Pancreas (tissue), 10 donors: Measurements from ENCODE around the gene ZNF445. TPM values are rescaled to one million over a fixed set of nuclear protein-coding genes. Genes with fewer than 3 reads are reported as not detected.

Experiments
- ATAC-seq, 4 donors: fragments of 200-7000 bp; cut with Tn5 transposase; one replicate each; pipeline versions ENCODE4 v1.8.0 to v1.9.1; 2020; ENCODE audit warnings: mild to moderate bottlenecking in 4 of 4, moderate library complexity in 4 of 4
- DNase-seq, 6 donors: peaks; one replicate each; pipeline ENCODE4 v3.0.0-alpha.2; 2020
- FAIRE-seq: peaks from 2 replicates; lab custom pipeline; 2012; peaks lifted over from hg19 to GRCh38; lab: Jason Lieb, UNC
- H3K27ac ChIP-seq, 4 donors: fragments of 200-600 bp; sonication (generic); 1 replicate in 3 of 4; 2 replicates in 1 of 4; pipeline versions ENCODE4 v1.5.0 to v1.8.0; 2020
- H3K27me3 ChIP-seq, 4 donors: fragments of 200-600 bp; one replicate each; pipeline ENCODE4 v1.8.0; 2021
- H3K36me3 ChIP-seq, 3 donors: fragments of 200-600 bp; sonication (generic) in 1 of 3; one replicate each; pipeline versions ENCODE4 v1.5.0 to v1.8.0; 2020 to 2021
- H3K4me1 ChIP-seq, 3 donors: fragments of 200-600 bp; one replicate each; pipeline ENCODE4 v1.8.0; 2021
- H3K4me3 ChIP-seq, 4 donors: fragments of 200-600 bp; sonication (generic) in 2 of 4; one replicate each; pipeline versions ENCODE4 v1.5.0 to v1.8.0; 2020 to 2021
- H3K9me3 ChIP-seq, 4 donors: fragments of 200-600 bp; one replicate each; pipeline ENCODE4 v1.8.0; 2021
- CTCF ChIP-seq, 4 donors: fragments of 200-600 bp; sonication (generic) in 3 of 4; IDR thresholded peaks; one replicate each; pipeline versions ENCODE4 v1.5.0 to v1.8.0; 2021; ENCODE audit warnings: antibody characterized with exemption in 4 of 4
- WGBS, 2 donors: extraction: QIAGEN DNeasy Blood & Tissue Kit; methylation state at CpG; one replicate each; pipeline ENCODE4 v1.1.7; 2013; 5-methylcytosine and 5-hydroxymethylcytosine counted together
- intact Hi-C, 3 donors: fragments of 100-400 bp; cut with DNase I; formaldehyde crosslinking; loops; one replicate each; pipeline versions ENCODE4 v1.11.1 to v1.14.2; 2022
- polyA plus RNA-seq, 2 donors: library from polyadenylated mRNA; stranded (reverse); fragments of 200-250 nt; gene quantifications; one replicate each; pipeline ENCODE4 v1.2.3, GENCODE V29; 2013
- total RNA-seq, 6 donors: library from RNA; stranded (reverse); fragmentation: NEBNext Ultra II Directional in 4 of 6; extraction: Animal tissue kit (Norgen Biotek cat#: 25700) in 4 of 6; gene quantifications; one replicate each; pipeline versions ENCODE4 v1.2.1 to v1.2.4, GENCODE V29; 2021 to 2023
- donor health status: healthy with polysubstance abuse.
- donor health status: DM: no; HTN: no; CAD: no; lungs with moderate emphysema.
- donor health status: DM: no; HTN: no; CAD: no.
- donor health status: control.
- donor health status: control.
- donor health status: Bipolar disorder and iron deficiency.
- donor health status: DM: yes; HTN: yes; CAD: no.
- donor health status: DM: no; HTN: no; CAD: no.
- donor health status: DM: no; HTN: no; CAD: no.
- donor health status: DM: yes; HTN: yes; CAD: no.

Gene ZNF445
- total and polyA plus RNA-seq, 8 donors = 3.8 to 12.9 (median 7.5) TPM

GRCh38 chr3:44442596-44443309 is 34.7 kb downstream of the ZNF445 start:
- H3K27ac ChIP-seq = no peak overlapping the region
- no peak for DNase-seq
- intact Hi-C loops = no loop called here
- no peak for ATAC-seq
- H3K9me3 ChIP-seq = no peaks in the 10 kb centered on the region
- H3K4me3 ChIP-seq = no peak overlapping the region
- peaks cover 0 to 14% (median 5%) of the 10 kb centered on the region in 3 donors for H3K4me1 ChIP-seq
- H3K36me3 ChIP-seq = peaks cover 0 to 13% (median 3%) of the 10 kb centered on the region in 3 donors
- no peak for FAIRE-seq
- no peak for TF ChIP-seq CTCF (IDR thresholded peaks at IDR 0.05)
- H3K27me3 ChIP-seq = no peaks in the 10 kb centered on the region
- WGBS, 2 donors = 73 to 89% methylated on average over 2 of the region's 2 CpGs

- peak; percentile 61 for FAIRE-seq
- H3K27ac ChIP-seq = peak overlapping the region; percentile 45 to 91 (median 72)
Observed at GRCh38 chr3:44439499-44440295, 37.8 kb downstream of the ZNF445 start.

GRCh38 chr3:44437800-44438199 is 39.7 kb downstream of the ZNF445 start:
- FAIRE-seq = no peak
- intact Hi-C loops = no loop called here

More at GRCh38 chr3:44439499-44440295, 37.8 kb downstream of the ZNF445 start:
- 42 to 49% methylated on average over 7 of the region's 7 CpGs for WGBS, 2 donors
- H3K4me3 ChIP-seq = peak overlapping the region in 1 of 4 donors; percentile 15
- peaks cover 0 to 14% (median 5%) of the 10 kb centered on the region in 3 donors for H3K4me1 ChIP-seq
- ATAC-seq (peak; percentile 83 to 91 (median 89)), DNase-seq (peak in 3 of 6 donors; percentile 36 to 66 (median 41))
- no peak for TF ChIP-seq CTCF (IDR thresholded peaks at IDR 0.05)
- H3K9me3 ChIP-seq = no peaks in the 10 kb centered on the region
- H3K27me3 ChIP-seq = no peaks in the 10 kb centered on the region
- H3K36me3 ChIP-seq = no peaks in the 10 kb centered on the region
- intact Hi-C loops = no loop called here

GRCh38 chr3:44436181-44436580 is 41.3 kb downstream of the ZNF445 start:
- DNase-seq (no peak), FAIRE-seq (no peak), ATAC-seq (no peak)
- Histone ChIP-seq H3K27ac (no peak overlapping the region), H3K4me3 (no peak overlapping the region), H3K36me3 (no peaks in the 10 kb centered on the region), H3K27me3 (no peaks in the 10 kb centered on the region), H3K9me3 (no peaks in the 10 kb centered on the region), H3K4me1 (peaks cover 0 to 14% (median 5%) of the 10 kb centered on the region in 3 donors)
- TF ChIP-seq CTCF (IDR thresholded peaks at IDR 0.05) = no peak
- 96% methylated on average over 1 of the region's 1 CpG for WGBS, 2 donors
- intact Hi-C loops = no loop called here

More at GRCh38 chr3:44437800-44438199, 39.7 kb downstream of the ZNF445 start:
- no peak for DNase-seq
- Histone ChIP-seq H3K9me3 (no peaks in the 10 kb centered on the region), H3K27ac (no peak overlapping the region), H3K4me3 (no peak overlapping the region), H3K27me3 (no peaks in the 10 kb centered on the region), H3K4me1 (peaks cover 0 to 14% (median 5%) of the 10 kb centered on the region in 3 donors), H3K36me3 (no peaks in the 10 kb centered on the region)
- TF ChIP-seq CTCF (IDR thresholded peaks at IDR 0.05) = no peak
- 94 to 96% methylated on average over 7 of the region's 7 CpGs for WGBS, 2 donors
- ATAC-seq = no peak
